HCT116 (cell line): Measurements from ENCODE around the gene DRC7. TPM values are rescaled to one million over a fixed set of nuclear protein-coding genes. Genes with fewer than 3 reads are reported as not detected.

Source experiments
- ATAC-seq: fragments of 200-7000 bp; cut with Tn5 transposase; 2 replicates; pipeline ENCODE4 v1.9.1; 2020; ENCODE audit warnings: mild to moderate bottlenecking, moderate library complexity
- BruUV-seq: library from RNA; stranded (reverse); fragments of 400-500 nt; replicated peaks from 2 replicates; lab custom pipeline; 2021; lab: Mats Ljungman, UMichigan
- CTCF ChIA-PET: fragments of 300-600 bp; sonication (Branson Sonifier 250); formaldehyde crosslinking; loops from one replicate; lab custom pipeline; 2021; ENCODE audit warnings: antibody characterized with exemption; lab: Charles Lee
- POLR2A ChIA-PET: fragments of 300-600, 350-600 bp; sonication (Branson Sonifier 250); formaldehyde crosslinking; loops from one replicate; lab custom pipeline; 2021; ENCODE audit warnings: antibody characterized with exemption; lab: Charles Lee
- RAD21 ChIA-PET, 2 experiments: fragments of 300-600 bp; sonication (Branson Sonifier 250); formaldehyde crosslinking; loops; one replicate each; lab custom pipeline; 2023; ENCODE audit warnings: low total read pairs in 2 of 2; ENCODE audit not compliant: uncharacterized antibody in 2 of 2, unreplicated experiment in 2 of 2, low non-redundant PET in 1 of 2; lab: Charles Lee
- DNase-seq: peaks from one replicate; pipeline ENCODE4 v3.0.0-alpha.2; 2010; ENCODE audit warnings: low read depth, low spot score
- H2AFZ ChIP-seq: fragments of 200-600 bp; shearing (Covaris generic), sonication (generic); 2 replicates; pipeline ENCODE4 v1.6.1; 2017; ENCODE audit warnings: low read depth, mixed run types, mixed read lengths, antibody characterized with exemption, low read length; ENCODE audit not compliant: poor library complexity, severe bottlenecking
- H3K27ac ChIP-seq: 2 replicates; pipeline ENCODE4 v1.5.1; 2012; ENCODE audit warnings: low read depth, low read length
- H3K27me3 ChIP-seq: fragments of 200-600 bp; sonication (generic); 2 replicates; pipeline ENCODE4 v1.6.1; 2016; ENCODE audit warnings: mixed run types, low read length, mixed read lengths; ENCODE audit not compliant: insufficient read depth
- H3K36me3 ChIP-seq, 2 experiments: fragments of 200-500 bp in 1 of 2; fragments of 200-600 bp in 1 of 2; sonication (Bioruptor generic) in 1 of 2; sonication (generic) in 1 of 2; 2 replicates each; pipeline versions ENCODE4 v1.5.1 to v1.6.1; 2014 to 2016; ENCODE audit warnings: low read length in 2 of 2, inconsistent platforms in 1 of 2, mixed read lengths in 1 of 2, mixed run types in 1 of 2; ENCODE audit not compliant: insufficient read depth in 2 of 2, control insufficient read depth in 1 of 2
- H3K4me1 ChIP-seq, 2 experiments: fragments of 200-600 bp in 1 of 2; sonication (generic) in 1 of 2; 2 replicates each; pipeline versions ENCODE4 v1.5.1 to v1.6.1; 2012 to 2017; ENCODE audit warnings: low read length in 2 of 2, inconsistent platforms in 1 of 2, mild to moderate bottlenecking in 1 of 2, mixed read lengths in 1 of 2, mixed run types in 1 of 2, moderate library complexity in 1 of 2; ENCODE audit not compliant: insufficient read depth in 2 of 2, control insufficient read depth in 1 of 2
- H3K4me2 ChIP-seq: fragments of 200-600 bp; sonication (generic); 2 replicates; pipeline ENCODE4 v1.6.1; 2017; ENCODE audit warnings: mixed run types, low read length, mixed read lengths
- H3K4me3 ChIP-seq, 2 experiments: fragments of 200-600 bp in 1 of 2; sonication (generic) in 1 of 2; replicated peaks in 1 of 2; 2 replicates each; pipeline ENCODE4 v1.5.1; 2011 to 2016; ENCODE audit warnings: low read length in 2 of 2, control low read depth in 1 of 2, low read depth in 1 of 2, mild to moderate bottlenecking in 1 of 2, mixed read lengths in 1 of 2, mixed run types in 1 of 2
- H3K79me2 ChIP-seq: fragments of 200-600 bp; sonication (generic); 2 replicates; pipeline ENCODE4 v1.6.1; 2017; ENCODE audit warnings: mild to moderate bottlenecking, mixed run types, low read length, moderate library complexity, mixed read lengths; ENCODE audit not compliant: insufficient read depth
- H3K9ac ChIP-seq: fragments of 200-600 bp; sonication (generic); 2 replicates; pipeline ENCODE4 v1.6.1; 2016; ENCODE audit warnings: low read length, mixed read lengths
- H3K9me2 ChIP-seq: fragments of 200-600 bp; sonication (generic), shearing (Covaris generic); 2 replicates; pipeline ENCODE4 v1.6.1; 2017; ENCODE audit warnings: mixed run types, mild to moderate bottlenecking, moderate library complexity; ENCODE audit not compliant: insufficient read depth
- H3K9me3 ChIP-seq, 2 experiments: fragments of 200-500 bp in 1 of 2; fragments of 200-600 bp in 1 of 2; sonication (Bioruptor generic) in 1 of 2; sonication (generic) in 1 of 2; 2 replicates each; pipeline ENCODE4 v1.6.1; 2014 to 2017; ENCODE audit warnings: low read length in 2 of 2, mixed read lengths in 2 of 2, inconsistent platforms in 1 of 2, low read depth in 1 of 2, mild to moderate bottlenecking in 1 of 2, mixed run types in 1 of 2, moderate library complexity in 1 of 2; ENCODE audit not compliant: control insufficient read depth in 1 of 2, insufficient read depth in 1 of 2
- H4K20me1 ChIP-seq: fragments of 200-600 bp; sonication (generic), shearing (Covaris generic); 2 replicates; pipeline ENCODE4 v1.6.1; 2017; ENCODE audit warnings: mixed run types, mild to moderate bottlenecking, moderate library complexity; ENCODE audit not compliant: insufficient read depth
- ATF3 ChIP-seq: IDR thresholded peaks from 2 replicates; pipeline ENCODE4 v1.6.1; 2012
- CEBPB ChIP-seq: IDR thresholded peaks from 2 replicates; pipeline ENCODE4 v1.6.1; 2012; ENCODE audit warnings: low read depth
- ELF1 ChIP-seq: IDR thresholded peaks from 2 replicates; pipeline ENCODE4 v1.6.1; 2012; ENCODE audit warnings: low read depth, borderline replicate concordance
- EZH2 ChIP-seq: fragments of 200-600 bp; sonication (generic); IDR thresholded peaks from 2 replicates; pipeline ENCODE4 v1.6.1; 2017; ENCODE audit warnings: antibody characterized with exemption, mixed run types
- FOSL1 ChIP-seq: IDR thresholded peaks from 2 replicates; pipeline ENCODE4 v1.6.1; 2012; ENCODE audit warnings: low read depth
- JUND ChIP-seq: IDR thresholded peaks from 2 replicates; pipeline ENCODE4 v1.6.1; 2012
- POLR2A ChIP-seq: IDR thresholded peaks from 2 replicates; pipeline ENCODE4 v1.7.0; 2011; ENCODE audit warnings: borderline replicate concordance; ENCODE audit not compliant: insufficient read depth, insufficient read length; ENCODE audit errors: extremely low read depth
- POLR2AphosphoS5 ChIP-seq: IDR thresholded peaks from 2 replicates; pipeline ENCODE4 v1.6.1; 2011; ENCODE audit warnings: mild to moderate bottlenecking, low read depth, low read length, moderate library complexity
- RAD21 ChIP-seq: IDR thresholded peaks from 2 replicates; pipeline ENCODE4 v1.6.1; 2012; ENCODE audit warnings: low read depth, mild to moderate bottlenecking
- REST ChIP-seq: IDR thresholded peaks from 2 replicates; pipeline ENCODE4 v1.6.1; 2012; ENCODE audit warnings: low read depth
- SP1 ChIP-seq: IDR thresholded peaks from 2 replicates; pipeline ENCODE4 v1.6.1; 2012; ENCODE audit warnings: low read depth
- ZBTB33 ChIP-seq: IDR thresholded peaks from 2 replicates; pipeline ENCODE4 v1.6.1; 2011; ENCODE audit warnings: mild to moderate bottlenecking, low read length, moderate library complexity; ENCODE audit not compliant: insufficient replicate concordance; ENCODE audit errors: extremely low read depth
- ZFX ChIP-seq: fragments of 450-650 bp; IDR thresholded peaks from 2 replicates; pipeline ENCODE4 v1.6.1; 2017
- ZNF274 ChIP-seq: fragments of 200-500 bp; sonication (Bioruptor generic); IDR thresholded peaks from 2 replicates; pipeline ENCODE4 v1.6.1; 2014; ENCODE audit warnings: mild to moderate bottlenecking, low read depth, low read length, inconsistent platforms
- intact Hi-C: fragments of 100-400 bp; cut with micrococcal nuclease; formaldehyde crosslinking; loops from 2 replicates; pipeline ENCODE4 v1.10.0; 2022
- total RNA-seq: library from RNA; stranded (reverse); gene quantifications from one replicate; pipeline ENCODE4 v1.2.1, GENCODE V29; 2021; ENCODE audit not compliant: unreplicated experiment

DRC7 gene
- total RNA-seq, 1 experiment from 2014 or later: 0.91 TPM

DNA sequence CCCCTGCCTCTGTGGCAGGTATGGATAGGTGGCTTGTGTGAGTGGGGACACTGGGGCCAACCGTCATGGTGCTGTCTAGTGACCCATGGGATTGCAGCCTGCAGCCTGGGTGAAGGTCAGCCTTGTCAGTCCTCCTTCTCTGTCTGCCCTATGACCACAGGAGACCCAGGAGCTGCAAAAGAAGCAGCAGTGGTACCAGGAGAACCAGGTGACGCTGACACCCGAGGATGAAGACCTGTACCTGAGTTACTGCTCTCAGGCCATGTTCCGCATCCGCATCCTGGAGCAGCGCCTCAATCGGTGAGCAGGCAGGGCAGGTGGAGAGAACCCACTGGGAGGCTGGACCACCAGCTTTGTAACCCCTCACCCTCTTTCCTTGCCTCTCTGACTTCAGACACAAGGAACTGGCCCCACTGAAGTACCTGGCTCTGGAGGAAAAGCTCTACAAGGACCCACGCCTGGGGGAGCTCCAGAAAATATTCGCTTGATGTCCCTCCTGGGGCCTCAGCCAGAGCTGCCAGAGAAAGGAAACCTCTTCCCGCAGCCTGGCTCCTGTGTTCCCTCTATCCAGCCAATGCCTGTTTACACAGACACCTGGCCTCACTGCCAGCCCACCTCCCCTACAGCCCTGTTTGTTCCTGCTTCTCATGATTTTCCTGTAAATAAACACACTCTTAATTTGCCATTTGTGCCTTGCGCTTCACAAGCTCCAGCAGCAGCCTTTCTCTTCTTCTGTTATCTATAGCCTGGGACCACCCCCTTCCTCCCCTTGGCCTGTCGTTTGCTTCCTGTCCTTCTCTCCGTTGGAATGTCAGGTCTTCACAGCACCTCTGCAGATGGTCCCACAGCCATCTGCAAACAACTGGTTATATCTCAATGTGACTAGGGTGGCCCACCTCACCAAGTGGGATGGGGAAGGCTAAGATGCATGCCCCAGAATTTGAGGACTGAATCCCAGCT lies 36.4 kb downstream of the DRC7 start:
- Histone ChIP-seq H3K9ac (no peak overlapping the region), H4K20me1 (no peaks in the 10 kb centered on the region), H3K4me2 (no peak overlapping the region), H3K4me3 (no peak overlapping the region), H3K4me1 (peaks cover 0 to 11% of the 10 kb centered on the region in 2 experiments; a peak in 3 of 4 replicates), H3K36me3 (no peaks in the 10 kb centered on the region), H3K9me2 (no peaks in the 10 kb centered on the region), H2AFZ (no peak overlapping the region), H3K9me3 (no peaks in the 10 kb centered on the region), H3K27me3 (no peaks in the 10 kb centered on the region), H3K27ac (no peak overlapping the region), H3K79me2 (peaks cover 8% of the 10 kb centered on the region; the same call in 1 of the 2 replicates)
- TF ChIP-seq CEBPB (no peak), RAD21 (no peak), FOSL1 (no peak), POLR2AphosphoS5 (no peak)
- ATAC-seq: no peak
- no TSS peak for BruUV-seq
- intact Hi-C loops: no loop called here
- POLR2A ChIA-PET: no interaction called here
- CTCF ChIA-PET: interaction anchor here (0.5 to 1.6 kb wide), 2 partner anchors 8 to 63 kb away, joined by 3 to 6 read pairs; partner anchors contain the start of gene ADGRG3
- RAD21 ChIA-PET: no interaction called here
- no peak for DNase-seq

DNA sequence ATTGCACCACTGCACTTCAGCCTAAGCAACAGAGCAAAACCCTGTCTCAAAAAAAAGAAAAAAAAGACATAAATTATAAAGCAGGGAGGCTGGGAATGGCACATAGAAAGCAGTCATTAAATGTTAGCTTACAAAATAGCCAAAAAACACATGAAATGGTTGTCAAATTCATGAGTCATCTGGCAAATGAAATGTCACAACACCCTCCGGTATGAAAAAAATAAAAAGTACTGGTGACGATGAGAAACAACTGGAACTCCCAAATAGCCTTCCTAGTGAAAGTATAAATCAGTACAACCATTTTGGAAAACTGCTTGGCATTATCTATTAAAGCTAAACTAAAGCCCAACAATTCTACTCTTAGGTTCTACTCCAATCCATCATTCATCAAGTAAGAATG lies 37.4 kb downstream of the DRC7 start:
- no TSS peak for BruUV-seq
- Histone ChIP-seq H2AFZ (no peak overlapping the region), H3K9me2 (no peaks in the 10 kb centered on the region), H3K79me2 (peaks cover 10% of the 10 kb centered on the region; the same call in 1 of the 2 replicates), H3K4me2 (no peak overlapping the region), H3K27me3 (no peaks in the 10 kb centered on the region), H3K4me3 (no peak overlapping the region), H3K9me3 (no peaks in the 10 kb centered on the region), H3K9ac (no peak overlapping the region), H3K4me1 (peaks cover 5 to 20% of the 10 kb centered on the region in 2 experiments), H3K36me3 (no peaks in the 10 kb centered on the region), H3K27ac (no peak overlapping the region), H4K20me1 (no peaks in the 10 kb centered on the region)
- CTCF ChIA-PET: interaction anchor here (1.6 kb wide), 1 partner anchor 9 kb away, joined by 6 read pairs; no protein-coding TSS in a partner anchor
- RAD21 ChIA-PET: no interaction called here
- DNase-seq (no peak), ATAC-seq (no peak)
- POLR2A ChIA-PET: no interaction called here
- intact Hi-C loops: no loop called here
- no peak for TF ChIP-seq FOSL1
- no peak for TF ChIP-seq ATF3
- TF ChIP-seq ZFX: no peak
- TF ChIP-seq ZBTB33: no peak
- TF ChIP-seq JUND: no peak
- TF ChIP-seq ZNF274: no peak
- TF ChIP-seq SP1: no peak
- no peak for TF ChIP-seq EZH2
- TF ChIP-seq POLR2A: no peak
- TF ChIP-seq ELF1: no peak
- TF ChIP-seq REST: no peak
